GM12873 (cell line): ENCODE results near the gene NEDD4L.

ENCODE experiments used
- CTCF ChIP-seq: IDR thresholded peaks from 2 replicates; pipeline ENCODE4 v1.5.1; 2012; ENCODE audit warnings: low read depth, mild to moderate bottlenecking, moderate library complexity, low read length, control low read depth; ENCODE audit not compliant: insufficient read depth; ENCODE audit errors: missing control alignments

NEDD4L gene

DNA sequence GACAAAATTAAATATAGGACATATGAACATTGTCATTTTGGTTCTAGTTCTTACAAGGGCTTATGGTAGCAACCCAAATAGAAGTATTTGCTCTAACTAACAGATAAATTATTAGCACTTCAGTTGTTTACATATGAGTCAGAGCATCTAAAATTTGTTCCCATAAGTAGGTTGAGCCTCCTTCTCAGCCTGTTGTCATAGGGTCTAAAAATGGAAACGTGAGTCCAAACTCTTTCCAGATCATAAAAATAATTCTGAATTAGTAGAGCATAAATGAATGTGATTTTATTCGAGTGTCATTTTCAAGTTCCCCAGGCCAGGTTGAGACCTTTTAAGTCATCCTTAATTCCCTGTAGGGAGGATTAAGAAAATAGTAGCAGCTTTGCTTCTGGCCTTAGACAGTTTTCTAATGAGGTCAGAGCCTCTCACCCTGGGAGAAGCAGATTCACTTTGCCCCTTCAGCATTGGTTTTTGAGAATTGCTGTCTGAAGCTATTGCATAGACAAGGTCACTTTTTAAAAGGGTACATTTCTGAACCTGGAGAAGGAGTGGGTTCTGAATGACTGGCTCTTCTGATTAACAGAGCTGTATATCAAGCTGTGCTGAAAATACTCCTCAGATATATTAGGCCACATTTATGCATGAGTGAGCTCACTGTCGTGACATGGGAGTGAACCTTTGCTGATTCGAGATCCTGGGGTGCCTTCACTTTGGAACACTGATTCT, 164.3 kb downstream of the NEDD4L start:
- no peak for TF ChIP-seq CTCF

GRCh38 chr18:58209326-58209725, 165.3 kb downstream of the NEDD4L start:
- TF ChIP-seq CTCF, result no peak

DNA sequence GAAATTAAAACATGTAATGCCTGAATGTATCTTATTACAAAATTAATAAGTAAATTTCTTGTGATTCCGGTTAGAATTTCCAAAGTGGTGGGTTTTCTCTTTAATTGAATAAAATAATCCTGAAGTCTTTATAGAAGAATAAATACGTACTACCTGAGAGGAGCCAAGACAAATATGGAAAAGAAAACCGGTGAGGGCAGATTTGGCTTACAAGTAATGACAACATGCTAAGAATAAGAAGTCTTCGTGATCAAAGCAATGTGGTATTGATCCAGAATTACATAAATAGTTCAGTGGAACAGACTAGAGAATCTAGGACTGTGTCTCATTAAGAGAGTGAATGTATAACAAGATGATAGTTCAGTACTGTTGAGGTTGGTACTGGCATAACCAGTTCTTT, 167.5 kb downstream of the NEDD4L start:
- TF ChIP-seq CTCF, result no peak

DNA sequence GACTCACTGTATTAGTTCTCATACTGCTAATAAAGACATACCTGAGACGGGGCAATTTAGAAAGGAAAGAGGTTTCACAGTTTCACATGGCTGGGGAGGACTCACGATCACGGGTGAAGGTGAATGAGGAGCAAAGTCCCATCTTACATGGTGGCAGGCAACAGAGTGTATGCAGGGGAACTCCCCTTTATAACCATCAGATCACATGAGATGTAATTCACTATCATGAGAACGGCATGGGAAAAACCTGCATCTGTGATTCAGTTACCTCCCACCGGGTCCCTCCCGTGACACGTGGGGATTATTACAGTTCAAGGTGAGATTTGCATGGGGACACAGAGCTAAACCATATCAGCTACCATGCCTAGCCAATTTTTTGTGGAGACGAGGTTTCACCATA, 168.2 kb downstream of the NEDD4L start:
- TF ChIP-seq CTCF, result no peak

GRCh38 chr18:58213440-58213839, 169.4 kb downstream of the NEDD4L start:
- TF ChIP-seq CTCF, result no peak

GRCh38 chr18:58215011-58215410, 171.0 kb downstream of the NEDD4L start:
- no peak for TF ChIP-seq CTCF

GRCh38 chr18:58216071-58216481, 172.1 kb downstream of the NEDD4L start:
- no peak for TF ChIP-seq CTCF
